HG03066 (cell line): ENCODE measurements around the gene SPEF2.

Experiments
- ATAC-seq: cut with Tn5 transposase; IDR thresholded peaks from one replicate; pipeline ENCODE4 v1.9.1; 2021; ENCODE audit warnings: low read depth; ENCODE audit not compliant: unreplicated experiment

SPEF2 gene

GRCh38 chr5:35698047-35698808, 80.6 kb downstream of the SPEF2 start:
- ATAC-seq: no peak

GRCh38 chr5:35707659-35708058, 90.0 kb downstream of the SPEF2 start:
- no peak for ATAC-seq

GRCh38 chr5:35709688-35710087, 92.0 kb downstream of the SPEF2 start:
- no peak for ATAC-seq

- no peak for ATAC-seq
Measured at GRCh38 chr5:35717718-35718117, 100.1 kb downstream of the SPEF2 start.

GRCh38 chr5:35735718-35736117, 118.1 kb downstream of the SPEF2 start:
- no peak for ATAC-seq

DNA sequence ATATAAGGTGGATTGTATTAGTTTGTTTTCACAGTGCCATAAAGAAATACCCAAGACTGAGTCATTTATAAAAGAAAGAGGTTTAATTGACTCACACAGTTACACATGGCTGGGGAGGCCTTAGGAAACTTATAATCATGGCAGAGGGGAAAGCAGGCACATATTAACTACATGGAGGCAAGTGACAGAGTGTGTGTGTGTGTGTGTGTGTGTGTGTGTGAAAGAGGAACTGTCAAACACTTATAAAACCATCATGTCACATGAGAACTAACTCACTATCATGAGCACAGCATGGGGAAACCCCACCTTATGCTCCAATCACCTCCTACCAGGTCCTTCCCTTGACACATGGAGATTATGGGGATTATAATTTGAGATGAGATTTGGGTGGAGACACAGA, 118.6 kb downstream of the SPEF2 start:
- no peak for ATAC-seq

DNA sequence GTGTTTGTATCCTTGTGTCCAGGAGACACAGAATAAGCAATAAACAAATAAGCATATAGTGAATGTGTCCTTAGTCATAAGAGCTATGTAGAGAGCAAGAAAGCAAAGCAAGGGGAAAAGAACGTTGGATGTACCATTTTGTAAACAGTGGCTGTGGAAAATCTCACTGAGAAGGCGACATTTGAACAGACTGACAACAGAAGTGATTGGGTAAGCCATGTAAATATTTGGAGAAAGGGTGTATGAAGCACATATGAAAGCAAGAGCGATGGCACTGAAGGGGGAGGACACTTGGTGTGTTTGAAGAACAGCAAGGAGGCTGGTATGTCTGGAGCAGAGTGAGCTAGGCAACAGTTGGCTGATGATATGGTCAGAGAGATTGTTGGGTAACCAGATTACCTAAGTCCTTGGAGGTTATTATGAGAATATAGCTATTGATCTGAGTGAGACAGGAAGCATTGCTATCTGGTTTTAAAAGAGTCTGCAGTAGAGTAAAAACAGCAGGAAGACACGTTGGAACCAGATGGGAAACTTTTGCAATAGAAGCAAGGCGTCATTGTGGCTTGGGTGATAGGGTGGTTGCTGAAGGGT, 123.6 kb downstream of the SPEF2 start:
- no peak for ATAC-seq

GRCh38 chr5:35741971-35742370, 124.3 kb downstream of the SPEF2 start:
- ATAC-seq: no peak

GRCh38 chr5:35743644-35744043, 126.0 kb downstream of the SPEF2 start:
- no peak for ATAC-seq

GRCh38 chr5:35745193-35745592, 127.5 kb downstream of the SPEF2 start:
- no peak for ATAC-seq

GRCh38 chr5:35745660-35746059, 128.0 kb downstream of the SPEF2 start:
- no peak for ATAC-seq

- no peak for ATAC-seq
Measured at GRCh38 chr5:35752012-35752411, 134.3 kb downstream of the SPEF2 start.

DNA sequence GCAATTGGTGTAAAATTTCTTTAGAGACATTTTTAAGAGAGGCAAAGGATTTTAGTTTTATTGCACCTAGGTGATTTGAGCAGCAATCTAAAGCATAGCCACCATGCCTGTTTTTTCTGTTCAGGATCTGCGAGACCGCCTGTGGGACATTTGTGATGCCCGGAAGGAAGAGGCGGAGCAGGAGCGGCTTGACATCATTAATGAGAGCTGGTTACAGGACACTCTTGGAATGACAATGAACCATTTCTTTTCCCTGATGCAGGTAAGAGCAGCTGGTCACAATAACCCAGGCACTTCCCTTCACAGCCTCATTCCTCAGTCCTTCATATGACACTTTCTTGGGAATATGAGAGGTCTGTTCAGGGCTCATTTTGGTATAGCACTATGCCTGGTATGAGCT, 135.8 kb downstream of the SPEF2 start:
- ATAC-seq: no peak

- no peak for ATAC-seq
Measured at GRCh38 chr5:35754481-35754880, 136.8 kb downstream of the SPEF2 start.

DNA sequence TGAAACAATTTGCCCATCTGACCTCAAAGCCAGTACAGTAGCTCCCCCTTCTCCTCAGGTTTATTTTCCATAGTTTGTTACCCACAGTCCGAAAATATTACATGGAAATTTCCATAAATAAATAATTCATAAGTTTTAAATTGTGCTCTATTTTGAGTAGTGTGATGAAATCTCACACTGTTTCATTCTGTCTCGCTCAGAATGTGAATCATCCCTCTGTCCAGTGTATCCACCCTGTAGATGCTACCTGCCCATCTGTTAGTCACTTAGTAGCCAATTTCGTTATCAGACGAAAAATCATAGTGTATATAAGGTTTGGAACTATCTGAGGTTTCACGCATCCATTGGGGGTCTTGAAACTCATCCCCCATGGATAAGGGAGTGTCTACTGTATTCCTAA, 138.3 kb downstream of the SPEF2 start:
- ATAC-seq: no peak

GRCh38 chr5:35758151-35758724, 140.6 kb downstream of the SPEF2 start:
- ATAC-seq: no peak

DNA sequence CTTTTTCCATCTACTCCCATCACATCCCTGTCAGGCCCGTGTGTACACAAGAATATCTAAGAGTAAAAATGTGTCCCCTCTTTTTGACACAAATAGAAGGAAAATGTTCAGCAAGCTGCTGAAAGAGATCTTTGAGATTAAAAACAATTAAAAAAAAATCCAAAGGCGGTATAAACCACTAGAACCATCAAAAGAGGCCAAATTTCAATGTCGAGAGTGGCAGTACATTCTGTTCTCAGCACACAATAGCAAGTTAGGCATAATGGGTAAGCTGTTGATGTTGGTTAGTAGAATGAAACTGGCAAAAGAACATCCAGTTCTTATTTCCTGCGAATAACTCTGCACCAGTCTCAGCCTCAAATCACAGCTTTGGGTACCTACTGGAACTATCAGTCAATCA, 143.9 kb downstream of the SPEF2 start:
- no peak for ATAC-seq

DNA sequence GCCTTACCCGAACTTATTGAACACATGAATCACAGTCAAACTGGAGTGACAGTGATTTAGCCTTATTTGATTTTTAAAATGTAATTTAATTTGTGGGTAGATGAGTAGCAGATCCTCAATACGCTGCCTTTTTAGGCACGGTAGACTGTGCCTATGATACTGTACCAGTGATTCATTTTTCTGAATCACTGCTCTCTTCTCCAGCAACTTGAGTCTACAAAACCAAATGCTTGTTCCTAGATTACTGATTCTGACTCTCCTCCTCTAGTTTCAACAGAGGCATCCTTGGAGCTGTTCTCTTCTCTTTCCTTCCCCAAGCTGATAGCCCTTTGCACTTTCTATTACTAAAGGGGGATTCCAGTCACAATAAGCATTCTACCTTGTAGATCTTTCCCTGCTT, 144.7 kb downstream of the SPEF2 start:
- ATAC-seq: no peak

DNA sequence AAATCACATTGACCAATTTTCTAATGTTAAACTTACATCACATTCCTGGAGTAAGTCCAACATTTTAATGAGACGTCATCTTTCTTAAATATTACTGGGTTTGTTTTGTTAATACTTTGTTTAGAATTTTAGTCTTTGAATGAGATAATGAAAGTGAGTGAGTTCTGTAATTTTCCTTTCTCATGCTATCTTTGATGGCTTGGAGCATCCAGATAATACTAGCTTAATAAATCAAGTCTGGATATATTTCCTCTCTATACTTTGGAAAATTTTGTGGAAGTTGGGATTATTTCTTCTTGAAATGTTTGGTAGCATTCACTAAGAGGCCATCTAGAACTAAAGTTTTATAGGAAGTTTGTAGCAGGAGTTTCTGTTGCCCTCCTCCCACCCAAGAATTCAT, 148.3 kb downstream of the SPEF2 start:
- ATAC-seq: no peak

GRCh38 chr5:35771300-35771699, 153.6 kb downstream of the SPEF2 start:
- no peak for ATAC-seq

- no peak for ATAC-seq
Measured at GRCh38 chr5:35771839-35772238, 154.2 kb downstream of the SPEF2 start.

GRCh38 chr5:35773967-35774366, 156.3 kb downstream of the SPEF2 start:
- ATAC-seq: no peak
